Liver (tissue), 2 donors: ENCODE data around the gene NUDT9.
A peak's percentile ranks its signal among the peaks of the same experiment; 100 is the strongest.

Experiments used
- CTCF ChIP-seq: fragments of 150-350 bp; IDR thresholded peaks from 2 replicates; pipeline ENCODE4 v1.5.1; 2017; ENCODE audit warnings: improper control_type of control experiment, low read depth, low read length; ENCODE audit not compliant: missing input control
- REST ChIP-seq: IDR thresholded peaks from 2 replicates; pipeline ENCODE4 v1.6.1; 2016; ENCODE audit warnings: antibody characterized with exemption, mild to moderate bottlenecking
- donor health status: healthy.

GRCh38 chr4:87390891-87391575 is 31.3 kb upstream of the NUDT9 start, which contains the start of gene HSD17B11:
- TF ChIP-seq REST (peak; percentile 81), CTCF (no peak)
